Inflammatory macrophage (primary cell): ENCODE results near the gene SYTL2.
A peak's percentile ranks its signal among the peaks of the same experiment; 100 is the strongest.

Source experiments
- DNase-seq, 2 donors: peaks; one replicate each; pipeline ENCODE4 v3.0.0-alpha.2; 2020 to 2022

The SYTL2 gene

GRCh38 chr11:85762226-85762625, 48.7 kb downstream of the SYTL2 start:
- peak in 1 of 2 donors; percentile 25 for DNase-seq

- no peak for DNase-seq
Measured at GRCh38 chr11:85759915-85760314, 51.0 kb downstream of the SYTL2 start.

DNA sequence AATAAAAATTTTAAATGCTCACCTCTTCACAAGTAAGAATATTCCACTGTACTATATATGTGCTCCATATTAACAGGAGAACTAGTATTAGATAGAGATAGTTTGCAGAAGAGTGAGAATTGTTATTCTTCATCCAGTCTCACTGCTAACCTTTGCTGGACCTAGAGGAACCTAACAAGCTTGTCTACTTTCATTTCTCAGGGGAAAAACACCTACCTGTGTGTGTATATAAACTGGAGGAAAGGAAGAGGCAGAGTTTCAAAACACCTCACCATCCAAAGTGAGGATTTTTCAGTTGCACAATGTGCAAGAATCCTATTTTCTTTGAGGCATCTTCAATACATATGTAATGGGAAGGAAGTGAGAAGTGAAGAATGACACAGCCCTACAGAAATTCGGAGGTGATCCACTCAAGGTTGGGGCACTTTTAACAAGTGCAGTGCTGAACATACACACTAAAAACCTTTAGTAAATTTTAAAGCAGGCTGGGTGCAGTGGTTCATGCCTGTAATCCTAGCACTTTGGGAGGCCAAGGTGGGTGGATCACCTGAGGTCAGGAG, 52.4 kb downstream of the SYTL2 start:
- no peak for DNase-seq

GRCh38 chr11:85758026-85758425, 52.9 kb downstream of the SYTL2 start:
- no peak for DNase-seq

DNA sequence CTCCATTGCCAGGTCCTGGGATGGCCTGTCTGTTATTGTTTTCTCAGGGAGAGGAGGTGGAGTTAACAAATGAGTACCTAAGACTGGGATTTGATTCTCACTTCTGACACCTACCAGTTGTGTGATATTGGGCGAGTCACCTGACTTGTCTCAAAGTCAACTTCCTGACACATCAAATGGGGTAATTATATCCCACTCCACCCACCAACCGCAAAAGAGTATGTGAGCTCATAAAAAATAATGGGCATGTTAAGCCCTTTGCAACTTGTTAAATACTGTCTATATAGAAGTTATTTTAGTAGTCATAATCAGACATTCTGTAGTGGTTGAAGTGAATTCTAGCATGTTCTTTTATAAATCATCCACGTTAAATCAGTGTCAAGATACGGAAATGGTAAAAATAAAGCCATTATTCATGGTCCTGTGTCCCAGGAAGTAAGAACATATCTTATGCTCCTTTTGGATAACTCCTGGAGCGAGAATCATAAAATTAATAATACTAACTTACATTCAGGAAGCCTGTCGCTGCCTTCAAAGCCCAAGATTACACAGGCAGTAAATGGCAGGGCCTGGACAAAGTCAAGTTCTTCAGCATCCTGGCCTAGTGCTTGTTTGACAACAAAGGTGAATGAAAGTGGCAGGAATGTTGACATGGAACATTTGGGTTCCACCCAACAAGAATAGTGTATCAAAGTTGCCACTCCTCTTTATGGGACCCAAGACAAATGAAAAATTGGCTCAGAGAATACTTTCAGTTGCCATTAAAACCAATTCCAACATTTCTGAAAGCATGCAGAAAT, 54.3 kb downstream of the SYTL2 start:
- DNase-seq = no peak

- no peak for DNase-seq
Measured at GRCh38 chr11:85755701-85756100, 55.2 kb downstream of the SYTL2 start.

GRCh38 chr11:85755285-85755684, 55.7 kb downstream of the SYTL2 start:
- DNase-seq = no peak

DNA sequence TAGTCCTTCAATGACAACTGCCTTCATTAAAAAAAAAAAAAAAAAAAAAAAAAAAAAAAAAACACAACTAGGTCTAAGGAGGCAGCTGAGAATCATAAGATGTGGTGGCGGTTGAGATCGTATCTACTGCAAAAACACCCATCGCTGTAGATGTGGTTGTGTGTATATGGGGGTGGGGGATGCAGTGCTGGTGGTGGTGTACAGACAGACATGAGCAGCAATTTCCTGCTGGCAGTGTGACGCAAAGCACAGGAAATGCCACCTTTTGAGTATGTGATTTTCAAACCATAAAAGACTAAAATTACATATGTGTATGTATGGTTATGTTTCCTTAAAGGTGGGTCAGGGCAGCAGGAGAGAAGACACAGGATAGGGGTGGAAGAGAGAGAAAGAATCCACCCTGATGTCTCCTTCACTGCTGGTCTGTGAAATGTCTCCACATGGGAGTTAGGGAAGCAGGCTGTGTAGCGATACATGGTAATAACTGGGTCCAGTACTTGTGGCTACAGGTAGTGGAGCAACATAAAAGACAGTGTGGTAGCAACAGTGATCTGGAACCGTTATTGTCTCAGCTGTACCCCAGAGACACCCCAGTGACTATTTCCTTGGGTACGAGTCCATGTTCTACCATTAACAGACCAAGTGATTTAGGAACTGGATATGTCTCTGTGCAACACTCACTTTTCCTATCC, 57.9 kb downstream of the SYTL2 start:
- no peak for DNase-seq

- DNase-seq = no peak
Measured at GRCh38 chr11:85752201-85752889, 58.6 kb downstream of the SYTL2 start.

- DNase-seq = no peak
Measured at GRCh38 chr11:85751724-85752123, 59.2 kb downstream of the SYTL2 start.

- DNase-seq = no peak
Measured at GRCh38 chr11:85750646-85751045, 60.3 kb downstream of the SYTL2 start.

GRCh38 chr11:85749884-85750283, 61.1 kb downstream of the SYTL2 start:
- no peak for DNase-seq

DNA sequence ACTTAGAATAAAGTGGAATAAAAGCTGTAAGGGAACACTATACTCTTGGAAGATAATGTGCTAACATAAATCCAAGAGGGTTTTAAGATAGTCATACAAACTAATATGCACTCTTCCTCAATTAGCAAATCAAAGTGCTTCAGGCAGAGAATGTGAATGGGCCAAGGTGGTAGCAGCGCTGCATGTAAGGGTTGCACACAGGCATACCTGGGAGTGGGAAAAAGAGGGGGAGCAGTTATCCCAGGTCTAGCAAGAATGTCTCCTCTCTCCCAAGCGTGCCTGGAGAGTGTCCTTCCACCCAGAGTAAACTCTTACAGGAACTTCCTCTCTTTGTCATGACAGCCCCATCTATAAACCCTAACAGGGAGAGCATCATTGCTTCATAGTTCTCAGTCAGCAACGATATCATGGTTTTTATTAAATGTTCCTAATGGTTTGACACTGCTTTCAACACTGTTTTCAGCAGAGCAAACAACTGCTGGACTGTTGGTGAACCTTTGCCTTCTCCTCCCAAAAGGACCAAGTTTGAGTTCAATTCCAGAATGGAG, 61.6 kb downstream of the SYTL2 start:
- peak; percentile 1 to 14 for DNase-seq

GRCh38 chr11:85748455-85748891, 62.5 kb downstream of the SYTL2 start:
- no peak for DNase-seq

- DNase-seq = peak; percentile 40 to 72
Measured at GRCh38 chr11:85746670-85747069, 64.3 kb downstream of the SYTL2 start.

DNA sequence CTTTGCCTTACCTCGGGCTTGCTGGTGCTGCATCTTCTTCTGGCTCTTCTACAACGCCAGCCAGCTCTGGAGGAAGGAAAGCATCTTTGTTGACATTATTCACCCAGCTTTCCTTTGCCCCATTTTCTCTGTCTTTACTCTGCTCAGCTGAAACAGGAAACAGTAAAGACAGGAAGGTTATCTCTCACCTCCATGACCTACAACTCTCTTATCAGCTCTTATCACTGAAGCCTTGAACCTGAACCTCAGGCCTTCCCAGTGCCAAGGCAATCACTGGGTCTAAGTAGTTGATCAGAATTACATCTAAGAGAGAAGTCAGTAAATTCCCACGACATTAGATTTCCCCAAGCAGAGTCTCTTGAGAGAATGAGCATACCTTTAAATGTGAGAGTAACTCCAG, 65.3 kb downstream of the SYTL2 start:
- no peak for DNase-seq

- no peak for DNase-seq
Measured at GRCh38 chr11:85742873-85743275, 68.1 kb downstream of the SYTL2 start.

- DNase-seq = no peak
Measured at GRCh38 chr11:85742348-85742747, 68.6 kb downstream of the SYTL2 start.

- no peak for DNase-seq
Measured at GRCh38 chr11:85740481-85741400, 70.2 kb downstream of the SYTL2 start.

DNA sequence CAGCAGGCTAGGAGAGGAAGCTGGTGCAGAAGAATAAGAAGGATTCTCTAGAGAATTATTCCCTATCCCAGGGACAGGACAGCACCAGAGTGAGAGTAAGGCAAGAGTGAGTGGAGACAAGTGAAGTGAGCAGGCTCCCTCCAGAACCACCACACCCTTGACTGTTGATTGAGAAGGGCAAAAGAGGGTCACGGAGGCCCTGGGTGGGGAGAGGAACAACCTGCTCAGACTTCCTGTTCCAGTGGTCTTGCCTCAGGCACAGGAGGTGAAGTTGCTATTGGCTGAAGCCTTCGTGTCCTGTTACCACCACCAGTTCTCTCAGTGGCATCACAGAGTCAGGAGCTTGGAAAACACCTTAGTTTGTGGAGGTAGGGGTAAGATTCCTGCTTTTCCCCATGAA, 73.2 kb downstream of the SYTL2 start:
- no peak for DNase-seq

GRCh38 chr11:85735876-85736460, 75.0 kb downstream of the SYTL2 start:
- DNase-seq = no peak
